ENCODE data around the gene NDRG4.

- TF ChIP-seq CTCF (IDR thresholded peaks at IDR 0.05) (no peak), POLR2AphosphoS5 (IDR thresholded peaks at IDR 0.05; ENCODE audit: insufficient read depth in 1 of 2, low read depth in 1 of 2) (no peak), POLR2A (IDR thresholded peaks at IDR 0.05) (no peak)
Measured at GRCh38 chr16:58455750-58456149, 44.2 kb upstream of the NDRG4 start.

All from vagina (tissue), 2 donors.